Measurements from ENCODE around the gene HVCN1.

The HVCN1 gene

GRCh38 chr12:110635055-110635454 is 53.9 kb downstream of the HVCN1 start:
- FAIRE-seq: peak; percentile 23
- no peak for DNase-seq (ENCODE audit: insufficient read length, low spot score)
- TF ChIP-seq POLR2AphosphoS5 (IDR thresholded peaks at IDR 0.05; ENCODE audit: low read depth, low read length) (no peak), PAX5 (IDR thresholded peaks at IDR 0.05; ENCODE audit: insufficient read depth, low read length, severe bottlenecking) (no peak), TAF1 (IDR thresholded peaks at IDR 0.05; ENCODE audit: low read depth, low read length) (no peak), SPI1 (IDR thresholded peaks at IDR 0.05; ENCODE audit: low read depth, low read length) (no peak), POLR2A (IDR thresholded peaks at IDR 0.05; ENCODE audit: low read depth, low read length) (no peak), POU2F2 (IDR thresholded peaks at IDR 0.05; ENCODE audit: low read depth, low read length) (no peak)

GRCh38 chr12:110627500-110628195 is 61.3 kb downstream of the HVCN1 start:
- TF ChIP-seq POLR2A (IDR thresholded peaks at IDR 0.05; ENCODE audit: low read depth, low read length): no peak
- TF ChIP-seq POU2F2 (IDR thresholded peaks at IDR 0.05; ENCODE audit: low read depth, low read length): no peak
- no peak for TF ChIP-seq SPI1 (IDR thresholded peaks at IDR 0.05; ENCODE audit: low read depth, low read length)
- TF ChIP-seq TAF1 (IDR thresholded peaks at IDR 0.05; ENCODE audit: low read depth, low read length): no peak
- FAIRE-seq (peak; percentile 81), DNase-seq (ENCODE audit: insufficient read length, low spot score) (no peak)

GRCh38 chr12:110622582-110622981 is 66.3 kb downstream of the HVCN1 start:
- DNase-seq (ENCODE audit: insufficient read length, low spot score) (no peak), FAIRE-seq (no peak)
- TF ChIP-seq PAX5 (IDR thresholded peaks at IDR 0.05; ENCODE audit: insufficient read depth, low read length, severe bottlenecking) (no peak), POLR2AphosphoS5 (IDR thresholded peaks at IDR 0.05; ENCODE audit: low read depth, low read length) (no peak), POLR2A (IDR thresholded peaks at IDR 0.05; ENCODE audit: low read depth, low read length) (no peak), SPI1 (IDR thresholded peaks at IDR 0.05; ENCODE audit: low read depth, low read length) (no peak), TAF1 (IDR thresholded peaks at IDR 0.05; ENCODE audit: low read depth, low read length) (no peak), POU2F2 (IDR thresholded peaks at IDR 0.05; ENCODE audit: low read depth, low read length) (no peak)

GRCh38 chr12:110619534-110619953 is 69.4 kb downstream of the HVCN1 start:
- TF ChIP-seq POLR2AphosphoS5 (IDR thresholded peaks at IDR 0.05; ENCODE audit: low read depth, low read length): no peak
- 0 out of 2 replicates have a peak, but pooled peaks have one; percentile 9 for TF ChIP-seq POLR2A (IDR thresholded peaks at IDR 0.05; ENCODE audit: low read depth, low read length)
- TF ChIP-seq POU2F2 (IDR thresholded peaks at IDR 0.05; ENCODE audit: low read depth, low read length): 0 out of 2 replicates have a peak, but pooled peaks have one; percentile 11
- peak; percentile 23; the same call in 1 of the 2 replicates for TF ChIP-seq SPI1 (IDR thresholded peaks at IDR 0.05; ENCODE audit: low read depth, low read length)
- no peak for DNase-seq (ENCODE audit: insufficient read length, low spot score)
- FAIRE-seq: peak; percentile 93

- TF ChIP-seq TAF1 (IDR thresholded peaks at IDR 0.05; ENCODE audit: low read depth, low read length) (no peak), PAX5 (IDR thresholded peaks at IDR 0.05; ENCODE audit: insufficient read depth, low read length, severe bottlenecking) (no peak), POLR2AphosphoS5 (IDR thresholded peaks at IDR 0.05; ENCODE audit: low read depth, low read length) (no peak), SPI1 (IDR thresholded peaks at IDR 0.05; ENCODE audit: low read depth, low read length) (no peak), POLR2A (IDR thresholded peaks at IDR 0.05; ENCODE audit: low read depth, low read length) (no peak), POU2F2 (IDR thresholded peaks at IDR 0.05; ENCODE audit: low read depth, low read length) (no peak)
- no peak for FAIRE-seq
- DNase-seq (ENCODE audit: insufficient read length, low spot score): no peak
These were observed 72.3 kb downstream of the HVCN1 start for GRCh38 chr12:110616471-110617115.

- FAIRE-seq (no peak), DNase-seq (ENCODE audit: insufficient read length, low spot score) (no peak)
- TF ChIP-seq TAF1 (IDR thresholded peaks at IDR 0.05; ENCODE audit: low read depth, low read length): no peak
- TF ChIP-seq POU2F2 (IDR thresholded peaks at IDR 0.05; ENCODE audit: low read depth, low read length): no peak
- no peak for TF ChIP-seq SPI1 (IDR thresholded peaks at IDR 0.05; ENCODE audit: low read depth, low read length)
- no peak for TF ChIP-seq PAX5 (IDR thresholded peaks at IDR 0.05; ENCODE audit: insufficient read depth, low read length, severe bottlenecking)
- TF ChIP-seq POLR2AphosphoS5 (IDR thresholded peaks at IDR 0.05; ENCODE audit: low read depth, low read length): no peak
- TF ChIP-seq POLR2A (IDR thresholded peaks at IDR 0.05; ENCODE audit: low read depth, low read length): no peak
These were observed 73.7 kb downstream of the HVCN1 start for GRCh38 chr12:110615171-110615570.

- DNase-seq (ENCODE audit: insufficient read length, low spot score) (peak; percentile 89), FAIRE-seq (peak; percentile 97)
- TF ChIP-seq SPI1 (IDR thresholded peaks at IDR 0.05; ENCODE audit: low read depth, low read length): no peak
- TF ChIP-seq PAX5 (IDR thresholded peaks at IDR 0.05; ENCODE audit: insufficient read depth, low read length, severe bottlenecking): no peak
- TF ChIP-seq TAF1 (IDR thresholded peaks at IDR 0.05; ENCODE audit: low read depth, low read length): peak; percentile 78
- TF ChIP-seq POLR2A (IDR thresholded peaks at IDR 0.05; ENCODE audit: low read depth, low read length): peak; percentile 80
- TF ChIP-seq POU2F2 (IDR thresholded peaks at IDR 0.05; ENCODE audit: low read depth, low read length): peak; percentile 65; the same call in 1 of the 2 replicates
- TF ChIP-seq POLR2AphosphoS5 (IDR thresholded peaks at IDR 0.05; ENCODE audit: low read depth, low read length): peak; percentile 77
These were observed 74.9 kb downstream of the HVCN1 start, which contains the start of gene TCTN1 for GRCh38 chr12:110613771-110614684. TCTN1 (plus strand) TSS chr12:110614129; CDS start chr12:110614183, 54 bp downstream.

GRCh38 chr12:110613071-110613770 is 75.7 kb downstream of the HVCN1 start:
- no peak for FAIRE-seq
- no peak for TF ChIP-seq PAX5 (IDR thresholded peaks at IDR 0.05; ENCODE audit: insufficient read depth, low read length, severe bottlenecking)
- no peak for TF ChIP-seq TAF1 (IDR thresholded peaks at IDR 0.05; ENCODE audit: low read depth, low read length)
- TF ChIP-seq POU2F2 (IDR thresholded peaks at IDR 0.05; ENCODE audit: low read depth, low read length): no peak
- no peak for TF ChIP-seq SPI1 (IDR thresholded peaks at IDR 0.05; ENCODE audit: low read depth, low read length)
- TF ChIP-seq POLR2A (IDR thresholded peaks at IDR 0.05; ENCODE audit: low read depth, low read length): no peak
- TF ChIP-seq POLR2AphosphoS5 (IDR thresholded peaks at IDR 0.05; ENCODE audit: low read depth, low read length): no peak

More at GRCh38 chr12:110613071-110613770, 75.7 kb downstream of the HVCN1 start:
- no peak for DNase-seq (ENCODE audit: insufficient read length, low spot score)
